Stimulated activated CD8-positive, alpha-beta memory T cell treated with anti-CD3 and anti-CD28 coated beads, Interleukin-7, amount 100 ng/mL, for 24 hours (primary cell): Measurements from ENCODE around the gene MAPKAP1.
"Not testable (repeated sequence)": the region's sequence is repeated elsewhere in the genome, so short reads cannot be mapped to it uniquely, and the experiment has no call there.

Experiments
- DNase-seq: peaks from one replicate; pipeline ENCODE4 v3.0.0-alpha.2; 2020; ENCODE audit warnings: low read depth

MAPKAP1 gene

DNA sequence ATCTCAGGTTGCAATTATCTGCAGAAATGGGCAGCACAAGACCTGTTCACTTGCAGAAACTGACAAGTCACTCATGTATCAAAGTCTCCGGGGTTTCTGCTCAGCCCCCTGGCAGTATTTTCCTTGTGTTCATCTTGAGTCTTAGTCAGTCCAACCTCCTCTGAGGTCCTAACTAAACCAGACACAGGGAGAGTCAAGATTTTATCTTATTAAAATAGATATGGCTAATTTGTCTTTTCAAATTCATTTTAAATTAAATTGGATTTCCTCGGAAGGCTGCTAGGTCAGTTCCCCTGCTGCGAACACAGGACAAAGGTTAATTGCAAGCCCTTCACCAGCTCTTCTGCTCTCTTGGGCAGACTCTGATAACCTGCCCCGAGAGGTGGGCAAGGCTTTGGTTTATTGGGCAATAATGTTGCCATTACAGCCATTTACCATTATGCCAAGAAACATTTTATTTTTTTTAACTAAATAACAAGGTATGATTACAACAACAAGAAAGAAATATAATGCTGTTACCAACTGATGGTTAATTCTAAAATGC, 103.5 kb downstream of the MAPKAP1 start:
- DNase-seq: no peak

DNA sequence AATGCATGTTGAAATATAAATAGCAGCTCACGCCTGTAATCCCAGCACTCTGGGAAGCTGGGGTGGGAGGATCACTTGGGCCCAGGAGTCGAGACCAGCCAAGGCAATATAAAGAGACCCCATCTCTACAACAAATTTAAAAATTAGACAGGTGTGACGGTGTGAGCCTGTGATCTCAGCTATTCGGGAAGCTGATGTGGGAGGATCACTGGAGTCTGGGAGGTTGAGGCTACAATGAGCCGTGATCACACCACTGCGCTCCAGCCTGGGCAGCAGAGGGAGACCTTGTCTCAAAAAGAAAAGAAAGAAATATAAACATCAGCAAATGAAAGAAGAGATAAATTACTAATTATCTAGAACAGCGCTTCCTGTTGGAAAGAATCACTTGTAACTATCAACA, 105.0 kb downstream of the MAPKAP1 start:
- no peak for DNase-seq

DNA sequence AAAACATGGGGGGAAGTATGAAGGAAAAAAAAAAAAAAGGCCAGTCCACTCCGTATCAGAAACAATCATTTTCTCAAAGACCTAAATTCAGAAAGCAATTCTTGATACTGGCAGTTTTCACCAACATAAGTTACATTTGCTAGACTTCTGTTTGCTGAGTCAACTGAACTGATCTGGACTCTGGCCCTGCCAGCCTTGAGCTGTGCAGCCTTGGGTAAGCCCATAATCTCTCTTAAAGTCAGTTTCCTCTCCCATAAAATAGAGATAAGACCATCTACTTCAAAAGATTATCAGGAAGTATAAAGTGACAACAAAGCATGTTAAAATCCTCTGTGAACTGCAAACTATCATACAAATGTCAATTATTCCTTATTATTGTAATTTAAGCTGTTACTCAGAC, 106.8 kb downstream of the MAPKAP1 start:
- DNase-seq: no peak

DNA sequence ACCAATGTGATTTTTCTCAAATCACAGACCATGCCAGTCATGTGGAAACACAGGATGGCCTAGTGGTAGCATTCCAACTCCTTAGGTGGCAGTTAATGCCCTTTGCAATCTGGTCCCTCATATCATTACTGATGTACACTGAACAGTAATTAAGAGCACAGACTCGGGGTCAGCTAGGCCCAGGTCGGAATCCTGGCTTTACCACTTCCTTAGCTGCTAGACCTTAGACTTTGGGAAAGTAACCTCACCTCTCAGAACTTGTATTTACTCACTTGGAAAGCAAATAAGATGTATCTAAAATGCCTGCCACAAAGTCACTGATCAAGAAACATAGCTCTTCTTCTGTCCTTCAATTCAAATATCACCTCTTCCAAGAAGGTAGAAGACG, 112.8 kb downstream of the MAPKAP1 start:
- DNase-seq: no peak

DNA sequence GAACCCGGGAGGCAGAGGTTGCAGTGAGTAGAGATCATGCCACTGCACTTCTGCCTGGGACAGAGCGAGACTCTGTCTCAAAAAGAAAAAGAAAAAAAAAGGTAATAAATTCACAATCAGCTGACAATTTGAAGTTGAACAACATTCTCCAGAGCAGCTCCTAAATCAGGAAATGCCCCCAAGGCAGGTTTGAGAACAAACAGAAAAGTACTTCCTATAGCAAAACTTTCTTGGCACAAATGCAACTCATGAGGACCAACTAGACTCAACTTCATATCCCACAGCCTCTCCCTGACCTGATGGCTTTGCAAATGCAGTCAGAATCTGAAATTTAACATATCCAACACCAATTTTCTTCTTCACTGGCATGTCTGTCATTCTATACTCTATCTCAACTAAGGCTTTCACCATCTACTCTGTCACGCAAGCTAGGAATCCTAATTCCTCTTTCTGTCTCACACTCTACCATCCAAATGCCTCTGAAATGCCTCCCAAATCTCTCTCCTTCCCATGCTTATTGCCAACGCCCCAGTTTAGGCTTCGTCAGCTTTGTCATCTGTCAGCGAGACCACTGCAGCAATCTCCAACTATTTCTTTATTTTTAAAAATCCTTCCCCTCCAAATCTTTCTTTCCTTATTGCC, 113.3 kb downstream of the MAPKAP1 start:
- no peak for DNase-seq

DNA sequence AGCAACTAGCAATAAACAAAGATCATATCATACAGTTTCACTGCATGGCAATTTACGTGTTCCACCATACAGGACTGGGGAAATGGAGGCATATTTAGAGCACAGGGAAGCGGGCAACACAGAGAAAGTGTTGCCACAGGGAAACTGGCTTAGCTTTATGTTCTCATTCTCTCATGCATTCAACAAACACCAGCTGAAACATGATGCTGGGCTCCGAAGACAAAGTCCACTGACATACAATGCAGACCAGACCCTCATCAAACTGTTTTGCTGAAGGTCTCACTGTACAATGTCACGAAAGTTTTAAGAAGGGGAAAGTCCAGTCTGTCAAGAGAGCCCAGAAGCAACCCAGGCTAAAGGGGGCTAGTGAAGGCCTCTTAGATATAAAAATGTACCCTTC, 115.1 kb downstream of the MAPKAP1 start:
- no peak for DNase-seq

DNA sequence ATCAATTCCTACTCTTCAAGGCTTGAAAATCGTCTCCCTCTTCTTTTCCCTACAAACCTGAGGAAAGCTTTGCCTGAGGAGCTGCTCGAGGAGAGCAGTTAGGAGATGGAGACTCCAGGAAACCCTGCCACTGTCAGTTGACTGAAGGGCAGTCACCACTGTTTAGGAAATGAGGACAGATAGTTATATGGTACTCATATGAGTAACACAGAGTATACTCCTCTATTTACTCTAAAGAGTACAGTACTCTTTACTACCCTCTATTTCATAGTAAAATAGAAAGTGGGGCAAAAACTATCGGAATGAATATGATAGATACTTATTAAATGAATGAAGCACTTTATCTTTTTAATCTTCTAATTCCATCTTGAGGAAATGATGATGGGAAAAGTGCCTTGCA, 115.8 kb downstream of the MAPKAP1 start:
- DNase-seq: no peak

DNA sequence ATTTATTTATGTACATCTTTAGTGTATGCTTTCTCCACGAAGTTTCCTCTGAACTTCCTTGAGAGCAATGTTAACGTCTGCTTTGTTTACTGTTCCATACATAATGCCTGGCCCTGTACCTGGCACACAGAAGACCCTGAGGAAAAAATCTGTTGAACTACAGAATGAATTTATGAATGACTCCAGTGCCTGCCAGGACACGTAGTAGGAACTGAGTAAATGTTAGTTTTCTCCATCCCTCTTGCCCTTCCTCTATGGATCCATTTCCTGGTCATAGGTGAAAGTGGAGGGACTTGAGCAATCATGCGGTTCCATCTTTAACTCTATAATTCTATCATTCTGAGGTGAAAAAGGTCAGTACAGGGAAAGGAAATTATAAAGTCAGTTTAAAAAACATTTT, 117.7 kb downstream of the MAPKAP1 start:
- DNase-seq: no peak

DNA sequence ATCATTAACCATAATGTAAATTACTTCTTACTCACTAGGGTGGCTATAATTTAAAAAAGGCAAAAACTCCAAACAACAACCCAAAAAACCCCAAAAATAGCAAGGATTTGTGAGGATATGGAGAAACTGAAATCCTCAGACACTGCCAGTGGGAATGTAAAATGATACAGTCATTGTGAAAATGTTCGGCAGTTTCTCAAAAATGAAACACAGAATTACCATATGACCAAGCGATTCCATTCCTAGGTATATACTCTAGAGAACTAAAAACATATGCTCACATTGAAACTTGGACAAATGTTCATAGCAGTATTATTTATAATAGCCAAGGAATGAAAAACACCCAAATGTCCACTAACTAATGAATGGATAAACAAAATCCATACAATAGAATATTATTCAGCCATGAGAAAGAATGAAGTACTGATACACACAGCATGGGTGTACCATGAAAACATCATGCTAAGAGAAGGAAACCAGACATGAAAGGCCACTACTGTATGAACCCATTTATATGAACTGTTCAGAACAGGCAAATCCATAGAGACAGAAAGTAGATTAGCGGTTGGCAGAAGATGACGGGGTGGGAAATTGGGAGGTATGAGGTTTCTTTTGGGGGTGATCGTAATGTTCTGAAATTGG, 119.1 kb downstream of the MAPKAP1 start:
- DNase-seq: no peak

DNA sequence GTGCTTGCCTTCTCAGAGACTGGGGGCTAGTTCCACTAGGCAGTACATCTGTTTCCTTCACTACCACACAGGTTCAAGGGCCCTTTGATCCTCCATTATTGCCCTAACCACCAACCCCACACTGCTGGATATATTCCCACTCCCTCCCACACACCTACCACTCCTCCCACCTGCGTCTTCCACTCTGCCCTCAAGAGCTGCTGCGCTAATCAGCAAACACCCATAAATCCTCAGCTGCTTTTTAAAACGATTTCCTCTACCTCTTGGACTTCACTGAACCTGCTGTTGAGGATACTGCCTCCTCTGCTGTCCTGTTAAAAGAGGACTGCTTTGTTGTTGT, 120.9 kb downstream of the MAPKAP1 start:
- no peak for DNase-seq

DNA sequence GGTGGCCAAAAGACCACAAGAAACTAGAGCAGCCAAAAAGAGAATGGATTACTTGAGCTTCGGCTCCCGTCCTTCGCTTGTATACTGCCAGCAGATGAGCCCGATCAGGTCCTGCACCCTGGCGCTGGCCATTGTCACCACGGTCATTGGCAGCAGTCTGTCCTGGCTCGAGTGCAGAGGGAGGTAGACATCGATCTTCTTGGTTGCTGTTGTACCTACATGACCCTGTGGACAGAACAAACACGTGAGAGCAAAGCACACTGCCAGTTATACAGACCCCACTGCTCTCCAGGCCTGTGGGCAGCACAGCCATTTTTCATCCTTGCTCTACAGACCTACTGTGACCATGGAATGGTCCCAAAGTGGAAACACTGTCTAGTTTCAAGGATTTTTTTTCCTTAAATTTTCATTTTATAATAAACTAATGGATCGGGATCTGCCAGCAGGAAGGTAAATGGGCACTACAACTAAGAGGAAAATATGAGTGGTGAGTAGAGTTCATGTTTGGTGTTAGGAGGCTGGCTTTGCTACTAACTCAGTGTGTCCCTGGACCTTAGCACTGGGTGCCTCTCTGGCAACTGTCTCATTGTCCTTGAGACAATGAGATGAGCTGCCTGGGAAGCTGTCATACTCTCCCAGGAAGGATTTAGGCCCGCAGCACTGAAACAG, 121.4 kb downstream of the MAPKAP1 start:
- DNase-seq: no peak

DNA sequence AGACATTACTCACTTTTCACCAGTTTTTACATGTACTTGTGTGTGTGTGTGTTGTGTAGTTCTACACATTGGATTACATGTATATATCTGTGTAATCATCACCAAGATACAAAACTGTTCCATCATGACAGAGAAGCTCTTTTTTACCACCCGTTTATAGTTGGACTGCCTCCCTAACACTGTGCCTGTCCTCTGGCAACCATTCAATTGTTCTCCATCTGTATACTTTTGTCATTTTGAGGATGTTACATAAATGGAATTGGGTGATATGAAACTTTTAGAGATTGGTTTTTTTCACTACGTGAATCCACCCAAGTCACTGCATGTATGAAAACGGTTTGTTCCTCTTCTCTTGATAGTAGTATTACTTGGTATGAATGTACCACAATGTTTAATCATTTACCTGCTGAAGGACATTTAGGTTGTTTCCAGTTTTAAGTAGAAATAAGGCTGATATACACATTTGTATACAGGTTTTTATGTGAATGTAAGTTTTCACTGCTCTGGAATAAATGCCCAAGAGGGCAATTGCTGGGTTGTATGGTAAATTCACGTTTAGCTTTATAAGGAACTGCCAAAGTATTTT, 126.2 kb downstream of the MAPKAP1 start:
- no peak for DNase-seq

DNA sequence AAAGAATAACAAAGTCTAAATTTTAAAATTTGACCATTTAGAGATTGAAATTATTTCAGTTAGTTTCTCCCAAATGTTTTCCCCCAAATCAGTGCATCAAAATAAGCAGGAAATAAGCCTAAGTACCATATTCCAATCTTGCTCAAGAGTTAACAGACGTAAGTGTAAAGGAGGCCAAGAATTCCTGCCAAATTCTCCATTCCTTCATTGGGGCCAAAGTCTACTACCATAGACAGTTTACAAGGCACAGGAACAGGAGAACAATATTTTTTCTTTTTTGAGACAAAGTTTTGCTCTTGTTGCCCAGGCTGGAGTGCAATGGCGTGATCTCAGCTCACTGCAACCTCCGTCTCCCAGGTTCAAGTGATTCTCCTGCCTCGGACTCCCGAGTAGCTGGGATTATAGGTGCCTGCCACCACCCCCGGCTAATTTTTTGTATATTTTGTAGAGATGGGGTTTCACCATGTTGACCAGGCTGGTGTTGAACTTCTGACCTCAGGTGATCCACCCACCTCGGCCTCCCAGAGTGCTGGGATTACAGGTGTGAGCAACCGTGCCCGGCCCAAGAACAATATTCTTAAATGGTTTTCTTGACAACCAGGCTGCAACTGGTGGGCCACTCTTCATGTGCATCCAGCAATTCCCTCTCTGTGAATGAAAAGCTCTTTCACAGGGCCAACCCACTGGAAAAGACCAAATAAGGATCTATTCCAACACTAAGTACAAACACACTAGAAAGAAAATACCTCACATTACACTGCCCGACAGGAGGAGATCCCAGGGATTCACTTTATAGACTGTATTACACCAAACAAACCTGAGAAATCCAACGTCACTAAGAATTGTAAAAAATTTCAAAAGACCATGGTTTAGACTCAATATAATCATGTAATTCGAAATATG, 127.7 kb downstream of the MAPKAP1 start:
- DNase-seq: no peak

DNA sequence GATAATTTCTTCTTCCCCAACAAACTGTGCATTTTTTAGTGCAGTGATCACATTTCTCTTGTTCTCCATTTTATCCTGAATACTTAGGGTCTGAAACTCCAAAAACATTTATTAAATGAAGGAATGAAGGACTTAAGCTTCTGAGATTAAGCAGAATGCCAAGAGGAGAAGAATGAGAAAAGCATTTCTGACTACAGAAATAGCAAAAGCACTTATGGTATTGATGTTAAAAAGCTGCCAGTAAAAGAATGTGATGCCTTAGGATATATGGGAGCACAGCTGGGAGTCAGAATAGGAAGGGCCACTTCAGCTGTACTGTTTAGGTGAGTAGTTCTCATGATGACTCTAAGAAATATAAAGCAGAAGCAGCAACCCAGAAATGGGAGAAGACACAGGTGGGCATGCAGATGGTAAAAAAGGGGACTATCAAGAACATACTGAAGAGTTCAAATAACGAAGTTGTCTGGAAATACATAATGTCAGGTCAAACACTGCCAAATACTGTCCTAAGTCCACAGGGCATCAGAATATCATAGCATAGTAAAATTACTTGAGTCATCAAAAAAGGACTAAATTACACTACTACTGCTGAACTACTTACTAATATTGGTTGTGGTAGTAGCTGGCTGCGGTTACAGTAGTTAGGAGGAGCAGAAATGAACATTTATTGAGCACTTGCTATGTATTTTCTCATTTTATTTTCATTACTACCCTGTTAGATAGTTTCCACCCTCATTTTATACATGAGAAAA, 132.7 kb downstream of the MAPKAP1 start:
- no peak for DNase-seq

DNA sequence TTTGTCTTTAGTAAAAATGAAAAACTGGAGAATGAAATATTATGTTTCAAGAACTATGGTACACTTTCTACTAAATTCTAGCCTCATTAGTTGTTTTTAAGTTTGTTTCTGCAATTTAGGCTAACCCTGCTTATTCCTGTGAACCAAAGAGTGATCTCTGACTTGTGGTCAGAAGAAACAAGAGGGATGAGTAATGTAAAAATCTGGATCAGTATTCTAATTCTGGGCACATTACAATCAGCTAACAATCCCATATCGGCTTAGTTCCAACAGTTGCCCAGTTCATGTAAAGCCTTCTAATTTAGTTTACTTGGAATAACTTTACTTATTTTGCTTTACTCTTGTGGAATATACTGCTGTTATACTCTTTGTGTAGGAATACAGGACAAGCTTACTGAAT, 134.5 kb downstream of the MAPKAP1 start:
- DNase-seq: not testable (repeated sequence)

DNA sequence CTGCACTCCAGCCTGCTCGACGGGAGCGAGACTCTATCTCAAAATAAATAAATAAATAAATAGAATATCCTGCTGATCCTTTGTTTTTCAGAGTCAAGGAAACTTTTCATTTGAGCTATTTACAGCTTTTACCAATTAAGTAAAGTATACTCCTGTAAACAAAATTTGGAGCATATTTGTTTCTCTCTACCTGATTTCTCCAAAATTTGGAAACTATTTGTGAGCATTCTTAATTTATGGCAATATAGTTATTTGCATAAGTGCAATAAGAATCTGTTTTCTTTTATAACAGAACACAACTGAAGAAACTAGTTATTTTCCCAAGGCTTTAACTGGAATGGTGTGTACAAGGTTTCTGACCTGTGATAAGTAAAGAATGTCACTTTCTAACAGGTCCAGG, 135.2 kb downstream of the MAPKAP1 start:
- not testable (repeated sequence) for DNase-seq

DNA sequence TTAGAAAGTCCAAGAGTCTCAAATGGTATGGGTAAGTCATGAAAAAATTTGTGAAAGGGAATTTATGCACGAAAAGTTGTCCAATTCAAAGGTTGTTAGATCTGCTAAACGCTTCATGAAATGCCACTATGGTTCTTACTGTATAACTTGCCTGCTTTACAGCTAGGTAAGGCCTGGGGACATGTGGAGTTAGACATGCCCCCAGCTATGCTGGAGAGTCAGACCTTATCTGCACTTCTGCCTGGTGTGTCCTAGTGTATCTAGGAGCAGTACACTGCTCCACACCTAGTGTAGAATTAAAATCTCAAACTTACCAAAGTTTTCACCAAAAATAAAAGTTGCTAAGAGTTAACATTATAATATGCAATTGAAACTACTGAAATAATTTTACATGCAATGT, 136.8 kb downstream of the MAPKAP1 start:
- no peak for DNase-seq

DNA sequence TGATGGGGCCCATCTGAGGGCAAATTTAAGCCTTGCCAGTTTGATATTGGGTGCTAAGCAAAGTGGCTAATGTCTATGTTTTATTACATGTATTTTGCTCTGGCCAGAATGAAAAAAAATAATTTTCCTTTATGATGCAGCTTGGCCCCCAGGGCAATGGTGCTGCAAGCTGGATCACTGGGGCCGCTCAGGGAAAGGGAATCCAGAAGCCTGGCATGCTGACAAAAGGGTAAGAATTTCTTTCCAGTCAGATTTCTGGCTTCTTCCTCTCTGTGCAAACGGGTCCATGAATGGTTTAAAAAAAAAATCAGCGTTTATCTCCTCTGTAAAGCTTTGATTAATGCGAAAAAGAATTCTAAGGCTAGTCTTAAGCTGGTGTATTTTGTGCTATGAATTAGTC, 138.4 kb downstream of the MAPKAP1 start:
- DNase-seq: no peak

DNA sequence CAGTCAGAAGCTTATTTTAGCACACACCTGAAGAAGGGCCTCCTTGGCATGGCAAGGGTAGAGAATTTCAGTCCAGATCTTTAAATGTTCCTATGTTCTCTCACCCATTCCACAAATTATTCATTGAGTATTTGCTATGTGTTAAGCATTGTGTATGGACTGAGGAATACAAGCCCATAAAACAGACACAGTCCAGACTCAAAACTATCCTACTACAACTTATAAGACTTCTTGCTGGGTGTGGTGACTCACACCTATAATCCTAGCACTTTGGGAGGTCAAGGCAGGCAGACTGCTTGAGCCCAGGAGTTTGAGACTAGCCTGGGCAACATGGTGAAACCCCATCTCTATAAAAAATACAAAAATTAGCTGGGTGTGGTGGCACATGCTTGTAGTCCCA, 141.0 kb downstream of the MAPKAP1 start:
- DNase-seq: not testable (repeated sequence)

DNA sequence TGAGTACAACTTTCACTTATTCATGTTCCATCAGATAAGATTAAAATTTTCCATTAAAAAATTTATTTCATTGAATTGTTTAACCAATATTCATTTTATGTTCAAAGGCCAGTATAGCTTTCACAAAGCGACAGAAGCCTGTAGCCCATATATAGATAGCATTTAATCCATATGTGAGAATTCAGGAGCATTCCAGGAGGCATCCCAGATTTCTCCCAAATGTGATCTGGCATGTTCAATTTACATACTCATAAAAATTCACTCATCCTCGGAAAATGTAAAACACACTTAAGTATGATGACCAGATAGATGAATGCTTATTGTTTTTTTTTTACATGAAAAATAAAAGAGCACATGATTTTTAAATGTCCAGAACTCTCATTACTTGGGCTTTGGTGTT, 141.9 kb downstream of the MAPKAP1 start:
- DNase-seq: no peak

DNA sequence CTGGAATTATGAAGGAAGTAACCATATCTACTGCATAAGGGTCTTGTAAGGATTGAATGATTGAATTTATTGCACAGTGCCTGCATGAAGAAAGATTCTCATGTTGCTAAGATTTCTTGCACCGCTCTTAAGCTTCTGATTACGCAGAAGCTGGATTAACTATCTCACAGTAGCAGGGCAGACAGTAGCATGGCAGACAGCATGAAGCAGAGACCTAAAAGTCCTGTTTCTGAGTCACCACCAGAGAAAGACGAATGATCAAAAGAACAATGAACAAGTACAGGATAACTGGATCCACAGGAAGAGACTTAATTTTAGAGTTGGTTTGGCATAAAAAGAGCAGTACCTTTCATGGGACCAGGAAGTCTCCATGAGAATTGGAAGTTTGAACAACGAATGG, 142.4 kb downstream of the MAPKAP1 start:
- no peak for DNase-seq
